Measurements from ENCODE around the gene ABCD1. TPM values are rescaled to one million over a fixed set of nuclear protein-coding genes. Genes with fewer than 3 reads are reported as not detected.

Gene ABCD1
- polyA plus RNA-seq, 1 donor from 2014 or later = 3.6 TPM

DNA sequence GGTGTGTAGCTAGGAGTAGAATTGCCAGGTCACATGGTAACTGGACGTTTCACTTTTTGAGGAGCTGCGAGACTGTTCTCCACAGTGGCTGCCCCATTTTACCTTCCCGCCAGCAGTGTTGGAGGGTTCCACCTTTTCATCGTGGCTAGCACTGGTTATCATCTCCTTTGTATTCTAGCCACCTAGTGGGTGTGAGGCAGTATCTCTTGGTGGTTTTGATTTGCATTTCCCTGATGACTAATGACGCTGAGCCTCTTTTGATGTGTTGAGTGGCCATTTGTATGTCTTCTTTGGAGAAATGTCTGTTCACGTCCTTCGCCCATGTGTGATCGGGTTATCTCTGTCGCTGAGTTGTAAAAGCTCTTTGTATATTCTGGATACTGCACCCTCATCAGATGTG lies 10.6 kb downstream of the ABCD1 start:
- Histone ChIP-seq H3K9me2 (ENCODE audit: insufficient read depth, low read length) (no peaks in the 10 kb centered on the region), H3K27me3 (ENCODE audit: insufficient read depth, low read depth, low read length) (no peaks in the 10 kb centered on the region), H3K9me3 (ENCODE audit: low read length) (no peaks in the 10 kb centered on the region), H3K36me3 (ENCODE audit: insufficient read depth, low read length) (no peaks in the 10 kb centered on the region), H3K4me3 (ENCODE audit: low read length) (no peak overlapping the region), H4K20me1 (ENCODE audit: insufficient read depth) (no peaks in the 10 kb centered on the region), H3K9ac (ENCODE audit: low read length) (no peak overlapping the region), H3K4me2 (ENCODE audit: low read length) (no peak overlapping the region), H2AFZ (ENCODE audit: low read depth, low read length) (no peak overlapping the region), H3K79me2 (replicated peaks; ENCODE audit: insufficient read depth, low read length) (no peaks in the 10 kb centered on the region), H3K27ac (ENCODE audit: low read length) (no peak overlapping the region), H3F3A (ENCODE audit: insufficient read depth, low read length, poor library complexity, severe bottlenecking) (no peaks in the 10 kb centered on the region)
- TF ChIP-seq, protein P1, sequence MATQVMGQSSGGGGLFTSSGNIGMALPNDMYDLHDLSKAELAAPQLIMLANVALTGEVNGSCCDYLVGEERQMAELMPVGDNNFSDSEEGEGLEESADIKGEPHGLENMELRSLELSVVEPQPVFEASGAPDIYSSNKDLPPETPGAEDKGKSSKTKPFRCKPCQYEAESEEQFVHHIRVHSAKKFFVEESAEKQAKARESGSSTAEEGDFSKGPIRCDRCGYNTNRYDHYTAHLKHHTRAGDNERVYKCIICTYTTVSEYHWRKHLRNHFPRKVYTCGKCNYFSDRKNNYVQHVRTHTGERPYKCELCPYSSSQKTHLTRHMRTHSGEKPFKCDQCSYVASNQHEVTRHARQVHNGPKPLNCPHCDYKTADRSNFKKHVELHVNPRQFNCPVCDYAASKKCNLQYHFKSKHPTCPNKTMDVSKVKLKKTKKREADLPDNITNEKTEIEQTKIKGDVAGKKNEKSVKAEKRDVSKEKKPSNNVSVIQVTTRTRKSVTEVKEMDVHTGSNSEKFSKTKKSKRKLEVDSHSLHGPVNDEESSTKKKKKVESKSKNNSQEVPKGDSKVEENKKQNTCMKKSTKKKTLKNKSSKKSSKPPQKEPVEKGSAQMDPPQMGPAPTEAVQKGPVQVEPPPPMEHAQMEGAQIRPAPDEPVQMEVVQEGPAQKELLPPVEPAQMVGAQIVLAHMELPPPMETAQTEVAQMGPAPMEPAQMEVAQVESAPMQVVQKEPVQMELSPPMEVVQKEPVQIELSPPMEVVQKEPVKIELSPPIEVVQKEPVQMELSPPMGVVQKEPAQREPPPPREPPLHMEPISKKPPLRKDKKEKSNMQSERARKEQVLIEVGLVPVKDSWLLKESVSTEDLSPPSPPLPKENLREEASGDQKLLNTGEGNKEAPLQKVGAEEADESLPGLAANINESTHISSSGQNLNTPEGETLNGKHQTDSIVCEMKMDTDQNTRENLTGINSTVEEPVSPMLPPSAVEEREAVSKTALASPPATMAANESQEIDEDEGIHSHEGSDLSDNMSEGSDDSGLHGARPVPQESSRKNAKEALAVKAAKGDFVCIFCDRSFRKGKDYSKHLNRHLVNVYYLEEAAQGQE (IDR thresholded peaks at IDR 0.05; ENCODE audit: borderline replicate concordance) = no peak
- no peak for TF ChIP-seq SMC3 (conservative IDR thresholded peaks at IDR 0.05; ENCODE audit: poor library complexity)
- TF ChIP-seq MXI1 (conservative IDR thresholded peaks at IDR 0.05; ENCODE audit: poor library complexity, severe bottlenecking) = no peak
- TF ChIP-seq, protein P2, sequence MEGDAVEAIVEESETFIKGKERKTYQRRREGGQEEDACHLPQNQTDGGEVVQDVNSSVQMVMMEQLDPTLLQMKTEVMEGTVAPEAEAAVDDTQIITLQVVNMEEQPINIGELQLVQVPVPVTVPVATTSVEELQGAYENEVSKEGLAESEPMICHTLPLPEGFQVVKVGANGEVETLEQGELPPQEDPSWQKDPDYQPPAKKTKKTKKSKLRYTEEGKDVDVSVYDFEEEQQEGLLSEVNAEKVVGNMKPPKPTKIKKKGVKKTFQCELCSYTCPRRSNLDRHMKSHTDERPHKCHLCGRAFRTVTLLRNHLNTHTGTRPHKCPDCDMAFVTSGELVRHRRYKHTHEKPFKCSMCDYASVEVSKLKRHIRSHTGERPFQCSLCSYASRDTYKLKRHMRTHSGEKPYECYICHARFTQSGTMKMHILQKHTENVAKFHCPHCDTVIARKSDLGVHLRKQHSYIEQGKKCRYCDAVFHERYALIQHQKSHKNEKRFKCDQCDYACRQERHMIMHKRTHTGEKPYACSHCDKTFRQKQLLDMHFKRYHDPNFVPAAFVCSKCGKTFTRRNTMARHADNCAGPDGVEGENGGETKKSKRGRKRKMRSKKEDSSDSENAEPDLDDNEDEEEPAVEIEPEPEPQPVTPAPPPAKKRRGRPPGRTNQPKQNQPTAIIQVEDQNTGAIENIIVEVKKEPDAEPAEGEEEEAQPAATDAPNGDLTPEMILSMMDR (IDR thresholded peaks at IDR 0.05; ENCODE audit: poor library complexity, severe bottlenecking) = no peak
- TF ChIP-seq EP300 (conservative IDR thresholded peaks at IDR 0.05; ENCODE audit: poor library complexity, severe bottlenecking) = no peak
- TF ChIP-seq EZH2 (IDR thresholded peaks at IDR 0.05; ENCODE audit: borderline replicate concordance, insufficient read depth, low read length, poor library complexity, severe bottlenecking) = no peak
- no peak for TF ChIP-seq RAD21 (conservative IDR thresholded peaks at IDR 0.05)
- TF ChIP-seq TAF1 (IDR thresholded peaks at IDR 0.05; ENCODE audit: low read depth) = no peak
- no peak for TF ChIP-seq POLR2AphosphoS5 (IDR thresholded peaks at IDR 0.05)

DNA sequence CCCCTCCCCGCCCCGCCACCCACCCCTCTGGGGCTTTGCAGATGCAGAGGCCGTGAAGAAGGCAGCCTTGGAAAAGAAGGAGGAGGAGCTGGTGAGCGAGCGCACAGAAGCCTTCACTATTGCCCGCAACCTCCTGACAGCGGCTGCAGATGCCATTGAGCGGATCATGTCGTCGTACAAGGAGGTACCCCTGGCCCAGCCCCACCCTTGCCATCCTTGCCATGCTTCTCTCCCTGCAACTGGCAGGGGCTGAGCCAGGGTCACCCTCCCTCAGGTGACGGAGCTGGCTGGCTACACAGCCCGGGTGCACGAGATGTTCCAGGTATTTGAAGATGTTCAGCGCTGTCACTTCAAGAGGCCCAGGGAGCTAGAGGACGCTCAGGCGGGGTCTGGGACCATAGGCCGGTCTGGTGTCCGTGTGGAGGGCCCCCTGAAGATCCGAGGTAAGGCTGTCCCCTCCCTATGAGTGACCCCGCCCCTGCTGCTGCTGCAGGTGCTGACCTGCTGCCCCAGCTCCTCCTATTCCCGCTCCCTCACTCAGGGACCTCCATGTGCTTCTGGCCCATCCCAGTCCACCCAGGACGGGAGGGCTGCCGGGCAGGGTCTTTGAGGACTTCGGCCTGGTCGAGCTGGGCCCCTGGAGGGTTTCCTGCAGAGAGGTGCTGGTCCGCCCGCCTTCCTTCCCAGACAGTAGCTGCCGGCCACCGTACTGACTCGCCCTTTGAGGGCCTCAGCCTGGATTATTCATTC lies 11.6 kb downstream of the ABCD1 start:
- H3K27me3 ChIP-seq (ENCODE audit: insufficient read depth, low read depth, low read length) = no peaks in the 10 kb centered on the region
- TF ChIP-seq, protein P2 (IDR thresholded peaks at IDR 0.05; ENCODE audit: poor library complexity, severe bottlenecking) = no peak
- TF ChIP-seq RAD21 (conservative IDR thresholded peaks at IDR 0.05) (no peak), EZH2 (IDR thresholded peaks at IDR 0.05; ENCODE audit: borderline replicate concordance, insufficient read depth, low read length, poor library complexity, severe bottlenecking) (no peak), MXI1 (conservative IDR thresholded peaks at IDR 0.05; ENCODE audit: poor library complexity, severe bottlenecking) (no peak), TAF1 (IDR thresholded peaks at IDR 0.05; ENCODE audit: low read depth) (no peak), EP300 (conservative IDR thresholded peaks at IDR 0.05; ENCODE audit: poor library complexity, severe bottlenecking) (no peak), POLR2AphosphoS5 (IDR thresholded peaks at IDR 0.05) (no peak), SMC3 (conservative IDR thresholded peaks at IDR 0.05; ENCODE audit: poor library complexity) (no peak)
- TF ChIP-seq, protein P1 (IDR thresholded peaks at IDR 0.05; ENCODE audit: borderline replicate concordance) = no peak

More for the DNA sequence above, 11.6 kb downstream of the ABCD1 start:
- no peaks in the 10 kb centered on the region for H3K9me2 ChIP-seq (ENCODE audit: insufficient read depth, low read length)
- H3K4me3 ChIP-seq (ENCODE audit: low read length) = no peak overlapping the region
- H3K4me2 ChIP-seq (ENCODE audit: low read length) = no peak overlapping the region
- H3K79me2 ChIP-seq (replicated peaks; ENCODE audit: insufficient read depth, low read length) = no peaks in the 10 kb centered on the region
- no peak overlapping the region for H3K9ac ChIP-seq (ENCODE audit: low read length)
- H3K9me3 ChIP-seq (ENCODE audit: low read length) = no peaks in the 10 kb centered on the region
- H3F3A ChIP-seq (ENCODE audit: insufficient read depth, low read length, poor library complexity, severe bottlenecking) = no peaks in the 10 kb centered on the region
- no peaks in the 10 kb centered on the region for H3K36me3 ChIP-seq (ENCODE audit: insufficient read depth, low read length)
- no peak overlapping the region for H3K27ac ChIP-seq (ENCODE audit: low read length)
- no peaks in the 10 kb centered on the region for H4K20me1 ChIP-seq (ENCODE audit: insufficient read depth)
- no peak overlapping the region for H2AFZ ChIP-seq (ENCODE audit: low read depth, low read length)

Measured in neural cell (in vitro differentiated cells).